Brain microvascular endothelial cell (primary cell): ENCODE results near the gene PIGU.

Experiments
- DNase-seq: peaks from one replicate; pipeline ENCODE4 v3.0.0-alpha.2; 2020
- H3K27ac ChIP-seq: fragments of 250-450 bp; sonication (Bioruptor Pico); 2 replicates; pipeline ENCODE4 v1.5.1; 2020; ENCODE audit warnings: mild to moderate bottlenecking, moderate library complexity
- H3K27me3 ChIP-seq: fragments of 250-450 bp; sonication (Bioruptor Pico); replicated peaks from 2 replicates; pipeline ENCODE4 v1.5.1; 2020; ENCODE audit warnings: mild to moderate bottlenecking
- H3K36me3 ChIP-seq: fragments of 250-450 bp; sonication (Bioruptor Pico); replicated peaks from 2 replicates; pipeline ENCODE4 v1.5.1; 2020; ENCODE audit warnings: mild to moderate bottlenecking
- H3K4me3 ChIP-seq: 2 replicates; pipeline ENCODE4 v1.5.1; 2011; ENCODE audit warnings: low read depth, mild to moderate bottlenecking, control low read depth, low read length, moderate library complexity
- CTCF ChIP-seq: IDR thresholded peaks from 2 replicates; pipeline ENCODE4 v1.5.1; 2011; ENCODE audit warnings: low read depth, mild to moderate bottlenecking, moderate library complexity, low read length, control low read depth, inconsistent platforms; ENCODE audit errors: missing control alignments
- in situ Hi-C: cut with HindIII; loops from 2 replicates; pipeline ENCODE4 v1.10.0; 2017; ENCODE audit warnings: low sequenced_read_pairs, low pct_ligation_motif_present

The PIGU gene

DNA sequence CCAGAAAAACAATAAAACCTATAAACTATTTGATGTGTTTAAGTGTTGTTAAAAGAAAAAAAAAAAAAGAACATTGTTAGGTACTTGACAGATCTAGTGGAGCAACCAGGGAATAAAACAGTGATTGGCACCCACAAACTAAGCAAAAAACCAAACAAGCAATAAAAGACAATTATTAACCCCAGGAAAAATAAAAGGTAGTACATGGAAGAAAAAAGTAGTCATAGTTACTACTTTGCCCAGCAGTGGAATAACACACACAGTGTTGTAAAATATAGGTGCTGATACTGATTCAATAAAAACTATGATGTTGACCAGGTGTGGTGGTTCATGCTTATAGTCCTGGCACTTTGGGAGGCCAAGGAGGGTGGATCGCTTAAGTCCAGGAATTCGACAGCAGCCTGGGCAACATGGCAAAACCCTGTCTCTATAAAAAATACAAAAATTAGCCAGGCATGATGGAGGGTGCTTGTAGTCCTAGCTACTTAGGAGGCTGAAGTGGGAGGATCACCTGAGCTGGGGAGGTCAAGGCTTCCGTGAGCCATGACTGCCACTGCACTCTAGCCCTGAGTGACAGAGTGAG, 43.9 kb downstream of the PIGU start:
- Histone ChIP-seq H3K27ac (no peak overlapping the region), H3K27me3 (no peaks in the 10 kb centered on the region), H3K4me3 (no peak overlapping the region), H3K36me3 (no peaks in the 10 kb centered on the region)
- TF ChIP-seq CTCF: no peak
- DNase-seq: no peak
- in situ Hi-C loops: no loop called here

GRCh38 chr20:34629904-34630303, 47.0 kb downstream of the PIGU start:
- DNase-seq: no peak
- in situ Hi-C loops: no loop called here
- Histone ChIP-seq H3K4me3 (no peak overlapping the region), H3K27ac (no peak overlapping the region), H3K36me3 (no peaks in the 10 kb centered on the region), H3K27me3 (no peaks in the 10 kb centered on the region)
- no peak for TF ChIP-seq CTCF

DNA sequence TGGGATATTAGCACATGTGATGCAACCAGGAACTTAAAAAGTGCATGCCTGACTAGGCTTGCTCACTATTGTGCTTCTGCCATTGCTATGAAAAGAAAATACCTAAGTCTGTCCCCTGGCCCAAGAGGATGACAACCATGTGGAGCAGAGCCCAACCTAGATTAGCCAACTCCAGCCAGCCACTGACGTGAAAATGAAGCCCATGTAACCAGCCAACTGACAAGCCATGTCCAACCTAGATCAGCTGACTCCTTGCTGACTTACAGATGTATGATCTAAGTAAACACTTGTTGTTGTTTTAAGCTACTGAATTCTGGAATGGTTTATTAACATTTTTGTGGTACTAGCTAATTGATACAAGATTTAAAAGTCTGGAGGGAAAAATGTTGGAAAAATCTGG, 47.5 kb downstream of the PIGU start:
- in situ Hi-C loops: no loop called here
- no peak for DNase-seq
- TF ChIP-seq CTCF: no peak

GRCh38 chr20:34628026-34628425, 48.9 kb downstream of the PIGU start:
- no peak for DNase-seq
- no peaks in the 10 kb centered on the region for H3K27me3 ChIP-seq
- H3K36me3 ChIP-seq: no peaks in the 10 kb centered on the region
- TF ChIP-seq CTCF: no peak
- H3K4me3 ChIP-seq: no peak overlapping the region
- in situ Hi-C loops: no loop called here
- no peak overlapping the region for H3K27ac ChIP-seq

More for the DNA sequence above, 47.5 kb downstream of the PIGU start:
- no peaks in the 10 kb centered on the region for H3K27me3 ChIP-seq
- H3K27ac ChIP-seq: no peak overlapping the region
- no peaks in the 10 kb centered on the region for H3K36me3 ChIP-seq
- H3K4me3 ChIP-seq: no peak overlapping the region

- TF ChIP-seq CTCF: no peak
- H3K27ac ChIP-seq: no peak overlapping the region
- no peak overlapping the region for H3K4me3 ChIP-seq
- in situ Hi-C loops: no loop called here
- H3K27me3 ChIP-seq: no peaks in the 10 kb centered on the region
- H3K36me3 ChIP-seq: no peaks in the 10 kb centered on the region
- no peak for DNase-seq
Observed at GRCh38 chr20:34627458-34627857, 49.4 kb downstream of the PIGU start.

DNA sequence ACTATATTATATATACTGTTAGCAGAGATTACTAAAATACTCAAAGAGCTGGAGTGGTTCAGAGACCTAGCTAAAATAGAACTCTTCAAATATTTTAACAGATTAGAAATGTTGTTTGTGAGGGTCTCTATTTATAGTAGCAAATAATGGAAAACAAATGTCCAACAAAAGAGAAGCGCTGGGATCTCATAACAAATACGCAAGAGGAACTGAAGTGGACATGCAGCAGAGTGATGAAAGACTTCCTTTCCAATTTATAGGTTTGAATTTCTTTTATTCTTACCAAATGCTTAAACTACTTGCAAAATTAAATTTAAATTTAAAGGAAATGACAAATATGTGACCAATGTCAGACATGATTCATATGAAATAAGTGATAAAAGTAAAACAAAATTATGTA, 49.9 kb downstream of the PIGU start:
- Histone ChIP-seq H3K4me3 (no peak overlapping the region), H3K27ac (no peak overlapping the region), H3K27me3 (no peaks in the 10 kb centered on the region), H3K36me3 (no peaks in the 10 kb centered on the region)
- no peak for DNase-seq
- in situ Hi-C loops: no loop called here
- no peak for TF ChIP-seq CTCF
